ENCODE results near the gene SPHKAP. TPM values are rescaled to one million over a fixed set of nuclear protein-coding genes. Genes with fewer than 3 reads are reported as not detected.

Gene SPHKAP
- total RNA-seq, 2 experiments from 2014 or later: not detected

GRCh38 chr2:228017784-228018183 lies 163.7 kb downstream of the SPHKAP start:
- Mint-ChIP-seq H3K9me3 (no peaks in the 10 kb centered on the region), H3K27me3 (no peaks in the 10 kb centered on the region), H3K4me1 (ENCODE audit: low read depth) (no peaks in the 10 kb centered on the region), H3K36me3 (ENCODE audit: low read depth) (no peaks in the 10 kb centered on the region), H3K4me3 (no peak overlapping the region), H3K27ac (no peak overlapping the region)
- CTCF ChIA-PET: interaction anchor here (1.0 kb wide), 1 partner anchor 22 kb away, joined by 3 read pairs; no protein-coding TSS in a partner anchor
- intact Hi-C loops (cut with micrococcal nuclease): no loop called here
- ATAC-seq: no peak
- TF ChIP-seq, protein P1, sequence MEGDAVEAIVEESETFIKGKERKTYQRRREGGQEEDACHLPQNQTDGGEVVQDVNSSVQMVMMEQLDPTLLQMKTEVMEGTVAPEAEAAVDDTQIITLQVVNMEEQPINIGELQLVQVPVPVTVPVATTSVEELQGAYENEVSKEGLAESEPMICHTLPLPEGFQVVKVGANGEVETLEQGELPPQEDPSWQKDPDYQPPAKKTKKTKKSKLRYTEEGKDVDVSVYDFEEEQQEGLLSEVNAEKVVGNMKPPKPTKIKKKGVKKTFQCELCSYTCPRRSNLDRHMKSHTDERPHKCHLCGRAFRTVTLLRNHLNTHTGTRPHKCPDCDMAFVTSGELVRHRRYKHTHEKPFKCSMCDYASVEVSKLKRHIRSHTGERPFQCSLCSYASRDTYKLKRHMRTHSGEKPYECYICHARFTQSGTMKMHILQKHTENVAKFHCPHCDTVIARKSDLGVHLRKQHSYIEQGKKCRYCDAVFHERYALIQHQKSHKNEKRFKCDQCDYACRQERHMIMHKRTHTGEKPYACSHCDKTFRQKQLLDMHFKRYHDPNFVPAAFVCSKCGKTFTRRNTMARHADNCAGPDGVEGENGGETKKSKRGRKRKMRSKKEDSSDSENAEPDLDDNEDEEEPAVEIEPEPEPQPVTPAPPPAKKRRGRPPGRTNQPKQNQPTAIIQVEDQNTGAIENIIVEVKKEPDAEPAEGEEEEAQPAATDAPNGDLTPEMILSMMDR (IDR thresholded peaks at IDR 0.05): no peak
- POLR2A ChIA-PET: interaction anchor here (0.6 kb wide), 1 partner anchor 238 kb away, joined by 4 read pairs; no protein-coding TSS in a partner anchor
- no peak for DNase-seq

GRCh38 chr2:228016402-228016801 lies 165.1 kb downstream of the SPHKAP start:
- intact Hi-C loops (cut with micrococcal nuclease): no loop called here
- TF ChIP-seq, protein P1 (IDR thresholded peaks at IDR 0.05): no peak
- DNase-seq (no peak), ATAC-seq (no peak)
- Mint-ChIP-seq H3K36me3 (ENCODE audit: low read depth) (no peaks in the 10 kb centered on the region), H3K27ac (no peak overlapping the region), H3K4me1 (ENCODE audit: low read depth) (no peaks in the 10 kb centered on the region), H3K4me3 (no peak overlapping the region), H3K27me3 (no peaks in the 10 kb centered on the region), H3K9me3 (no peaks in the 10 kb centered on the region)
- POLR2A ChIA-PET: no interaction called here
- CTCF ChIA-PET: no interaction called here

DNA sequence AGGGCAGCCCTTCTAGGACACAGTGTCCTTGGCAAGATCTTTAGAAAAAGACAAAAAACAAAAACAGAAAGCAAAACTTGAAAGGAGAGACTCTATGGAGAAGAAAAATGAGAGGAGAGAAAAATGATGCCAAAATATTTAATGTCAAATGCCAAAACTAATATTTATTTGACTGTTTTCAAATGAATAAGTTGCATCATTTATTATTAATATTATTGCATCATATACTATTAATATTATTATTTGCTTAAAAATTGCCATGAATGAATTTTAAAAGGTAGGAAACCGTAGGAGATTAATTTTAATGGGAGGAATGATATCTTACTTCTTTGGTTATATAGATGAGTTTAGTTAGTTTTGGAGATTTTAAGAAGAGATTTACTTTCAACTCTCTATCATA lies 165.7 kb downstream of the SPHKAP start:
- Mint-ChIP-seq H3K4me1 (ENCODE audit: low read depth) (no peaks in the 10 kb centered on the region), H3K4me3 (no peak overlapping the region), H3K27me3 (no peaks in the 10 kb centered on the region), H3K27ac (no peak overlapping the region), H3K9me3 (no peaks in the 10 kb centered on the region), H3K36me3 (ENCODE audit: low read depth) (no peaks in the 10 kb centered on the region)
- no peak for DNase-seq
- POLR2A ChIA-PET: no interaction called here
- no peak for ATAC-seq
- CTCF ChIA-PET: no interaction called here
- TF ChIP-seq, protein P1 (IDR thresholded peaks at IDR 0.05): no peak
- intact Hi-C loops (cut with micrococcal nuclease): no loop called here

- ChIA-PET POLR2A (no interaction called here), CTCF (no interaction called here)
- Mint-ChIP-seq H3K9me3 (no peaks in the 10 kb centered on the region), H3K4me1 (ENCODE audit: low read depth) (no peaks in the 10 kb centered on the region), H3K36me3 (ENCODE audit: low read depth) (no peaks in the 10 kb centered on the region), H3K27me3 (no peaks in the 10 kb centered on the region), H3K4me3 (no peak overlapping the region), H3K27ac (no peak overlapping the region)
- DNase-seq (no peak), ATAC-seq (no peak)
- intact Hi-C loops (cut with micrococcal nuclease): no loop called here
- TF ChIP-seq, protein P1 (IDR thresholded peaks at IDR 0.05): no peak
Measured at GRCh38 chr2:227996366-227996765, 185.1 kb downstream of the SPHKAP start.

- CTCF ChIA-PET: no interaction called here
- H3K9me3 Mint-ChIP-seq: no peaks in the 10 kb centered on the region
- H3K27me3 Mint-ChIP-seq: no peaks in the 10 kb centered on the region
- H3K4me1 Mint-ChIP-seq (ENCODE audit: low read depth): no peaks in the 10 kb centered on the region
- POLR2A ChIA-PET: no interaction called here
- DNase-seq: no peak
- TF ChIP-seq, protein P1 (IDR thresholded peaks at IDR 0.05): no peak
- H3K4me3 Mint-ChIP-seq: no peak overlapping the region
- ATAC-seq: no peak
- intact Hi-C loops (cut with micrococcal nuclease): no loop called here
- H3K36me3 Mint-ChIP-seq (ENCODE audit: low read depth): no peaks in the 10 kb centered on the region
- H3K27ac Mint-ChIP-seq: no peak overlapping the region
Measured at GRCh38 chr2:227990937-227991336, 190.6 kb downstream of the SPHKAP start.
